Transverse colon (tissue), 4 donors: ENCODE results near the gene COMP. TPM values are rescaled to one million over a fixed set of nuclear protein-coding genes. Genes with fewer than 3 reads are reported as not detected.

Experiments used
- DNase-seq: peaks from one replicate; pipeline ENCODE4 v3.0.0-alpha.2; 2019
- H3K27ac ChIP-seq, 4 donors: fragments of 200-600 bp; sonication (generic); 2 replicates each; pipeline ENCODE4 v1.5.1; 2016 to 2018; ENCODE audit warnings: inconsistent platforms in 4 of 4
- H3K27me3 ChIP-seq: fragments of 200-600 bp; sonication (generic); 2 replicates; pipeline ENCODE4 v1.5.1; 2017; ENCODE audit warnings: inconsistent platforms
- H3K36me3 ChIP-seq, 4 donors: fragments of 200-600 bp; sonication (generic); 2 replicates each; pipeline ENCODE4 v1.5.1; 2017 to 2019; ENCODE audit warnings: inconsistent platforms in 4 of 4
- H3K4me1 ChIP-seq, 4 donors: fragments of 200-600 bp; sonication (generic); 2 replicates each; pipeline ENCODE4 v1.5.1; 2017 to 2020; ENCODE audit warnings: inconsistent platforms in 4 of 4
- H3K4me3 ChIP-seq, 4 donors: fragments of 200-600 bp; sonication (generic); 1 replicate in 1 of 4; 2 replicates in 3 of 4; pipeline versions ENCODE4 v1.5.1 to v1.6.1; 2017 to 2019; ENCODE audit warnings: inconsistent platforms in 4 of 4
- H3K9me3 ChIP-seq, 2 donors: fragments of 200-600 bp; sonication (generic); 2 replicates each; pipeline ENCODE4 v1.5.1; 2017 to 2019; ENCODE audit warnings: inconsistent platforms in 2 of 2
- EP300 ChIP-seq: sonication (generic); formaldehyde crosslinking; IDR thresholded peaks from one replicate; pipeline ENCODE4 v1.6.1; 2017; ENCODE audit warnings: antibody characterized with exemption, low read depth
- POLR2A ChIP-seq: fragments of 450-650 bp; IDR thresholded peaks from one replicate; pipeline ENCODE4 v1.6.1; 2016; ENCODE audit warnings: antibody characterized with exemption, mild to moderate bottlenecking, moderate library complexity
- POLR2AphosphoS5 ChIP-seq, 3 donors: sonication (generic); formaldehyde crosslinking; IDR thresholded peaks; one replicate each; pipeline ENCODE4 v1.6.1; 2016; ENCODE audit warnings: antibody characterized with exemption in 3 of 3
- WGBS, 2 donors: methylation state at CpG; one replicate each; pipeline ENCODE4 v1.1.5; 2018; ENCODE audit warnings: low coverage in 1 of 2; 5-methylcytosine and 5-hydroxymethylcytosine counted together
- in situ Hi-C, 4 donors: fragments of 200-750 bp; cut with MboI; loops; one replicate each; pipeline versions ENCODE4 v1.15.0 to v1.15.1; 2017; ENCODE audit warnings: low sequenced_read_pairs in 3 of 4, low pct_ligation_motif_present in 1 of 4, low pct_unique_long_range_greater_than_20kb in 1 of 4
- intact Hi-C: fragments of 100-400 bp; cut with DNase I; formaldehyde crosslinking; loops from one replicate; pipeline ENCODE4 v1.15.1; 2023; ENCODE audit warnings: low total_unique reads
- total RNA-seq, 4 donors: library from RNA; depleted of rRNA; stranded (reverse); fragments of >200 nt; gene quantifications; one replicate each; pipeline ENCODE4 v1.1.0, GENCODE V29; 2016
- TF ChIP-seq, protein P1 (sequence below), 5 experiments: fragments of 200-600 bp in 3 of 5; fragments of 450-650 bp in 2 of 5; sonication (generic) in 3 of 5; IDR thresholded peaks; 1 replicate in 2 of 5; 2 replicates in 3 of 5; pipeline ENCODE4 v1.5.1; 2016 to 2017; ENCODE audit warnings: antibody characterized with exemption in 5 of 5, inconsistent platforms in 3 of 5, mild to moderate bottlenecking in 2 of 5, moderate library complexity in 1 of 5

COMP gene
- total RNA-seq, 4 donors from 2014 or later: 0.32 to 0.55 TPM; not detected in 2

DNA sequence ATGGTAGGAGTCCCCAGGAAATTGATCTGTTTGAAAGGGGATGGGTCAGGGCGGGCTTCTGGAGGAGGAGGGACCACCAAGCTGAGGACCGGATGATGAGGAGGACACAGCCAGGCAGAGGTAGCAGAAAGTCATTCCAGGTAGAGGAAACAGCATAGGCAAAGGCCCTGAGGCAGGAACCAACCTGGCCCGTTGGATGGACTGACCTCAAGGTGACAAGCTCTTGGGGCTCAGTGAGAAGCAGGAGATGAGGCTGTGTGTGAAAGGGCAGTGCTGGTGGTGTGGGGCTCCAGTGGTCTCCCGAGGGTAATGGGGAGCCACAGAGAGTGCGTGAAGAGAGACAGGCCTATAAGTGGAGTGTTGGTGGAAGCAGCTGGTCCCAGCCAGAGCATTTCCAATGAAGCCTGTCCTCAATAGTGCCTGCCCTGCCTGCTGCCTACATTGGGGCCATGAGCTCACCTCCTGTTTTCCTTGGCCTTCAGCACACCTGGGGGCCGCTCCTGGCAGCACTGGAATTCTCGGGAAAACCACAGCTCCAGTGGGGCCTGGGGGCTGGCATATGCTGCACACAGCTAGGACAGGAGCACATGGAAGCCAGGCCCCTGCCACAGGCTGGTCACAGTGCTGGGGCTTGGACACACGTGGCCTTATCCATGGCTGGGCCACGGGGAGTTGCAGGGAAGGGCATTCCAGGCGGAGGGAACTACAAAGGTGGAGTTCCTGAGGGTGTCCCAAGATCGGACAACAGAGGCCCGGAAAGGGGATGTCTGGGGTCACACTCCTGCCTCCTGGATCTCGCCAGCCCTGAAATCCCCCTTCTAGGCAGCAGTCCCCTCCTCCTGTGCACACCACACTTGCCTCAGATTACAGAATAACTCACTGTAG lies 2.3 kb upstream of the COMP start:
- Histone ChIP-seq H3K36me3 (no peaks in the 10 kb centered on the region), H3K4me3 (no peak overlapping the region), H3K4me1 (peaks cover 13 to 27% (median 19%) of the 10 kb centered on the region in 4 donors), H3K9me3 (no peaks in the 10 kb centered on the region), H3K27me3 (peaks cover 97% of the 10 kb centered on the region), H3K27ac (no peak overlapping the region)
- in situ Hi-C loops (no loop called here), intact Hi-C loops (no loop called here)
- TF ChIP-seq POLR2AphosphoS5 (IDR thresholded peaks at IDR 0.05) (no peak), POLR2A (no peak), EP300 (no peak)
- TF ChIP-seq, protein P1, sequence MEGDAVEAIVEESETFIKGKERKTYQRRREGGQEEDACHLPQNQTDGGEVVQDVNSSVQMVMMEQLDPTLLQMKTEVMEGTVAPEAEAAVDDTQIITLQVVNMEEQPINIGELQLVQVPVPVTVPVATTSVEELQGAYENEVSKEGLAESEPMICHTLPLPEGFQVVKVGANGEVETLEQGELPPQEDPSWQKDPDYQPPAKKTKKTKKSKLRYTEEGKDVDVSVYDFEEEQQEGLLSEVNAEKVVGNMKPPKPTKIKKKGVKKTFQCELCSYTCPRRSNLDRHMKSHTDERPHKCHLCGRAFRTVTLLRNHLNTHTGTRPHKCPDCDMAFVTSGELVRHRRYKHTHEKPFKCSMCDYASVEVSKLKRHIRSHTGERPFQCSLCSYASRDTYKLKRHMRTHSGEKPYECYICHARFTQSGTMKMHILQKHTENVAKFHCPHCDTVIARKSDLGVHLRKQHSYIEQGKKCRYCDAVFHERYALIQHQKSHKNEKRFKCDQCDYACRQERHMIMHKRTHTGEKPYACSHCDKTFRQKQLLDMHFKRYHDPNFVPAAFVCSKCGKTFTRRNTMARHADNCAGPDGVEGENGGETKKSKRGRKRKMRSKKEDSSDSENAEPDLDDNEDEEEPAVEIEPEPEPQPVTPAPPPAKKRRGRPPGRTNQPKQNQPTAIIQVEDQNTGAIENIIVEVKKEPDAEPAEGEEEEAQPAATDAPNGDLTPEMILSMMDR (IDR thresholded peaks at IDR 0.05): no peak
- DNase-seq: no peak
- WGBS, 2 donors: 72% methylated on average over 13 of the region's 13 CpGs; no CpG with 5 or more reads in 1 of the 2 donors

DNA sequence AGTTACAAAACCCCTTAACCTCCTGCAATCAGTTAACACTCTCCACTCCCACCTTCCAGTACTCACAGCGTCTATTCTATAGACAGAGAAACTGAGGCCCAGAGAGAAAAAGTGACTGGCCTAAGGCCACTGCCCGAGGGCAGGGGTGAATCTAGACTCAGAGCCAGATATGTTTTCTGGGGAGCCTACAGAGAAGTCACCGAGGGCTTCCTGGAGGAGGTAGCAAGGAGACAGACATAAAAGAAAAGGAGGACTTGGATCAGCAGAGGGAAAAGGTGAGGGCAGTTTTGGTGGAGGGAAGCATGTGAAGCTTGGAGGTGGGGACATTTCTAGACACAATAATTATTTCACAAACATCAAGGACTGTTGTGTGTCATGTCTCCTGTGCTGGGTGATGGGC lies 1.6 kb upstream of the COMP start:
- Histone ChIP-seq H3K36me3 (no peaks in the 10 kb centered on the region), H3K27ac (no peak overlapping the region), H3K4me1 (peaks cover 13 to 28% (median 19%) of the 10 kb centered on the region in 4 donors), H3K27me3 (peaks cover 97% of the 10 kb centered on the region), H3K4me3 (no peak overlapping the region), H3K9me3 (no peaks in the 10 kb centered on the region)
- TF ChIP-seq POLR2A (no peak), POLR2AphosphoS5 (IDR thresholded peaks at IDR 0.05) (no peak), EP300 (no peak)
- TF ChIP-seq, protein P1 (IDR thresholded peaks at IDR 0.05): no peak
- in situ Hi-C loops (no loop called here), intact Hi-C loops (no loop called here)
- DNase-seq: no peak
- 66 to 75% methylated on average over 3 of the region's 3 CpGs for WGBS, 2 donors

DNA sequence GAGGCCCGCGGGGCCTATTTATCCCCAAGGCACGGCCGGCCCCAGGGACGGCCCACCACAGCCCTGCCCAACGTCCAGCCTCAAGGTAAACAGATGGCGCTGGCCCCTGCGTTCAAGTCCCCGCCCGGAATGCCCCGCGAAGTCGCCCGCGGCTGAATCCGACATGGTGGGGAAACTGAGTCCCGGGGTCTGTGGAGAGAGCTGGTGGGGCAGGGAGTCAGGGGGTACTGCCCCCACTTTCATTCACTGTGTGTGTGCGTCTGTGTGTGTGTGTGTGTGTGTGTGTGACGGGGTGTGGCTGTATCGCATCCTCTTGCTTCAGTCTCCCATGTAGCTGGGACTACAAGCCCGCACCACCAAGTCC lies 192 bp upstream of the COMP start:
- H3K27me3 ChIP-seq: peaks cover 97% of the 10 kb centered on the region
- H3K36me3 ChIP-seq: no peaks in the 10 kb centered on the region
- in situ Hi-C loops (no loop called here), intact Hi-C loops (no loop called here)
- TF ChIP-seq POLR2AphosphoS5 (IDR thresholded peaks at IDR 0.05) (no peak), EP300 (no peak), POLR2A (no peak)
- TF ChIP-seq, protein P1 (IDR thresholded peaks at IDR 0.05): no peak
- peaks cover 13 to 28% (median 19%) of the 10 kb centered on the region in 4 donors for H3K4me1 ChIP-seq
- no peak overlapping the region for H3K4me3 ChIP-seq
- no peak for DNase-seq
- 24% methylated on average over 21 of the region's 21 CpGs; no CpG with 5 or more reads in 1 of the 2 donors for WGBS, 2 donors
- no peak overlapping the region for H3K27ac ChIP-seq
- H3K9me3 ChIP-seq: no peaks in the 10 kb centered on the region

DNA sequence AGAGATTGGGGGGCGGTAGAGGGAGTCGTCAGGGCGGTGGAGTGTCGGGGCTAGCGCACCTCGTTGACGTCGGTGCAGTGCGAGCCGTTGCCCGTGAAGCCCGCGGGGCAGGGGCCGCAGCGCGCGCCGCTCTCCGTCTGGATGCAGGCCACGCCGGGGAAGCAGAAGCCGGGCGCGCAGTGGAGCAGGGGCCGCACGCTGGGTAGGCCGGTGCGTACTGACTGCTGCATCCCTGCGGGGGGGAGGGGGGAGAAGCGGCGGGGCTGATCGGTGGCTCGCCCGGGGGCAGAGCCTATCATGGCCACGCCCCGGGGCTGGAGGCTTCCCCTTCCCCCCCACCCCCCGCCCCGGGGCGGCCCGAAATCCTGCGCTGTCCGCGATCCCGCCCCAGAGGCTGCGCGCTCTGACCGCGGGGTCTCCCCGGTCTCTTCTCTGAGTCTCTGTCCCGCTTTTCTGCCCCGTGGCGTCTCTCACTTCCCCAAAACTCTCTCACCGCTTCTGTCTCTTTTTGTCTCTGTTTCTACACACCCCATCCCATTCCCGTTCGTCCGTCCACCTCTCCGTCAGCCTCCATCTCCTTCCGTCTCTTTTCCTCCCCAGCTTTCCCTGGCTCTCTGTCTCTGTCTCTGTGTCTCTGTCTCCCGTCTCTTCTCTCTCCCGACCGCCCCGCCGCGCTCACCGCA lies 1.1 kb downstream of the COMP start:
- Histone ChIP-seq H3K27ac (no peak overlapping the region), H3K27me3 (peaks cover 95% of the 10 kb centered on the region), H3K36me3 (no peaks in the 10 kb centered on the region), H3K9me3 (no peaks in the 10 kb centered on the region), H3K4me3 (peak overlapping the region in 2 of 4 donors; percentile 4 to 42), H3K4me1 (peaks cover 16 to 37% (median 29%) of the 10 kb centered on the region in 4 donors)
- no peak for DNase-seq
- 3% methylated on average over 13 to 61 of the region's 65 CpGs for WGBS, 2 donors
- TF ChIP-seq, protein P1 (IDR thresholded peaks at IDR 0.05): no peak
- TF ChIP-seq EP300 (no peak), POLR2AphosphoS5 (IDR thresholded peaks at IDR 0.05) (no peak), POLR2A (no peak)
- intact Hi-C loops: no loop called here
- in situ Hi-C loops: no loop called here
